HepG2 (cell line): ENCODE data around the gene CDC20.

Experiments
- CHD2 ChIP-seq: IDR thresholded peaks from 2 replicates; pipeline ENCODE4 v1.6.1; 2011; ENCODE audit warnings: low read depth, low read length, improper control_type of control experiment
- ELF4 ChIP-seq: sonication (generic); formaldehyde crosslinking; IDR thresholded peaks from 2 replicates; pipeline ENCODE4 v1.5.0; 2020; ENCODE audit warnings: missing genetic modification reagents, mild to moderate bottlenecking, moderate library complexity, borderline replicate concordance
- NR0B2 ChIP-seq: sonication (generic); formaldehyde crosslinking; IDR thresholded peaks from 2 replicates; pipeline ENCODE4 v1.4.0; 2020; ENCODE audit warnings: mild to moderate bottlenecking, missing genetic modification reagents
- TAF1 ChIP-seq: sonication (generic); formaldehyde crosslinking; IDR thresholded peaks from 2 replicates; pipeline ENCODE4 v1.4.0; 2020; ENCODE audit warnings: missing genetic modification reagents
- ZBTB38 ChIP-seq: sonication (generic); formaldehyde crosslinking; IDR thresholded peaks from 2 replicates; pipeline ENCODE4 v1.5.1; 2020; ENCODE audit warnings: mild to moderate bottlenecking, missing genetic modification reagents
- ZNF225 ChIP-seq: sonication (generic); formaldehyde crosslinking; IDR thresholded peaks from 2 replicates; pipeline ENCODE4 v1.4.0; 2020; ENCODE audit warnings: mild to moderate bottlenecking, missing genetic modification reagents
- ZNF609 ChIP-seq: sonication (generic); formaldehyde crosslinking; IDR thresholded peaks from 2 replicates; pipeline ENCODE4 v1.4.0; 2020; ENCODE audit warnings: mild to moderate bottlenecking, missing genetic modification reagents, borderline replicate concordance
- TF ChIP-seq, protein P1 (sequence below): sonication (generic); formaldehyde crosslinking; IDR thresholded peaks from 2 replicates; pipeline ENCODE4 v1.4.0; 2020; ENCODE audit warnings: mild to moderate bottlenecking, missing genetic modification reagents
- TF ChIP-seq, protein P2 (sequence below): sonication (generic); formaldehyde crosslinking; conservative IDR thresholded peaks from 2 replicates; pipeline ENCODE4 v1.8.0; 2022; ENCODE audit warnings: missing genetic modification reagents

GRCh38 chr1:43339584-43340232 lies 19.1 kb upstream of the CDC20 start:
- TF ChIP-seq ZBTB38 (no peak), CHD2 (no peak), NR0B2 (CRISPR knock-in tag) (no peak), TAF1 (CRISPR knock-in tag) (no peak), ELF4 (no peak), ZNF609 (CRISPR knock-in tag) (no peak), ZNF225 (CRISPR knock-in tag) (no peak)
- TF ChIP-seq, protein P1, sequence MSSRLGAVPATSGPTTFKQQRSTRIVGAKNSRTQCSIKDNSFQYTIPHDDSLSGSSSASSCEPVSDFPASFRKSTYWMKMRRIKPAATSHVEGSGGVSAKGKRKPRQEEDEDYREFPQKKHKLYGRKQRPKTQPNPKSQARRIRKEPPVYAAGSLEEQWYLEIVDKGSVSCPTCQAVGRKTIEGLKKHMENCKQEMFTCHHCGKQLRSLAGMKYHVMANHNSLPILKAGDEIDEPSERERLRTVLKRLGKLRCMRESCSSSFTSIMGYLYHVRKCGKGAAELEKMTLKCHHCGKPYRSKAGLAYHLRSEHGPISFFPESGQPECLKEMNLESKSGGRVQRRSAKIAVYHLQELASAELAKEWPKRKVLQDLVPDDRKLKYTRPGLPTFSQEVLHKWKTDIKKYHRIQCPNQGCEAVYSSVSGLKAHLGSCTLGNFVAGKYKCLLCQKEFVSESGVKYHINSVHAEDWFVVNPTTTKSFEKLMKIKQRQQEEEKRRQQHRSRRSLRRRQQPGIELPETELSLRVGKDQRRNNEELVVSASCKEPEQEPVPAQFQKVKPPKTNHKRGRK (CRISPR knock-in tag): no peak
- TF ChIP-seq, protein P2, sequence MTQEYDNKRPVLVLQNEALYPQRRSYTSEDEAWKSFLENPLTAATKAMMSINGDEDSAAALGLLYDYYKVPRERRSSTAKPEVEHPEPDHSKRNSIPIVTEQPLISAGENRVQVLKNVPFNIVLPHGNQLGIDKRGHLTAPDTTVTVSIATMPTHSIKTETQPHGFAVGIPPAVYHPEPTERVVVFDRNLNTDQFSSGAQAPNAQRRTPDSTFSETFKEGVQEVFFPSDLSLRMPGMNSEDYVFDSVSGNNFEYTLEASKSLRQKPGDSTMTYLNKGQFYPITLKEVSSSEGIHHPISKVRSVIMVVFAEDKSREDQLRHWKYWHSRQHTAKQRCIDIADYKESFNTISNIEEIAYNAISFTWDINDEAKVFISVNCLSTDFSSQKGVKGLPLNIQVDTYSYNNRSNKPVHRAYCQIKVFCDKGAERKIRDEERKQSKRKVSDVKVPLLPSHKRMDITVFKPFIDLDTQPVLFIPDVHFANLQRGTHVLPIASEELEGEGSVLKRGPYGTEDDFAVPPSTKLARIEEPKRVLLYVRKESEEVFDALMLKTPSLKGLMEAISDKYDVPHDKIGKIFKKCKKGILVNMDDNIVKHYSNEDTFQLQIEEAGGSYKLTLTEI (CRISPR knock-in tag): no peak
